ENCODE measurements around the gene CYFIP1.

Gene CYFIP1

GRCh38 chr15:22867886-22868285 is 112.3 kb downstream of the CYFIP1 start:
- Histone ChIP-seq H3K36me3 (ENCODE audit: control insufficient read depth in 2 of 2, insufficient read depth in 1 of 2, low read length in 2 of 2) (peaks cover 5 to 83% of the 10 kb centered on the region in 2 experiments; a peak in 2 of 3 replicates), H3K27ac (ENCODE audit: extremely low read depth, low read depth, low read length) (no peak overlapping the region), H3K4me1 (ENCODE audit: control insufficient read depth, insufficient read depth, low read length) (no peaks in the 10 kb centered on the region), H3K4me3 (ENCODE audit: low read depth, low read length) (no peak overlapping the region), H3K9me3 (ENCODE audit: control insufficient read depth, insufficient read depth, low read depth, low read length) (no peaks in the 10 kb centered on the region)
- TF ChIP-seq ZNF549 (tag by site-specific recombination; IDR thresholded peaks at IDR 0.05) = no peak
- TF ChIP-seq SETDB1 (IDR thresholded peaks at IDR 0.05; ENCODE audit: insufficient read length, low read length) = no peak
- TF ChIP-seq BCL11B (tag by site-specific recombination; IDR thresholded peaks at IDR 0.05; ENCODE audit: low read depth) = no peak
- TF ChIP-seq ZBTB1 (tag by site-specific recombination; IDR thresholded peaks at IDR 0.05) = no peak
- no peak for TF ChIP-seq ZEB2 (tag by site-specific recombination; IDR thresholded peaks at IDR 0.05)
- TF ChIP-seq ZNF654 (tag by site-specific recombination; IDR thresholded peaks at IDR 0.05; ENCODE audit: low read depth) = no peak
- POLR2A ChIA-PET = no interaction called here
- CTCF ChIA-PET = no interaction called here

- no peak overlapping the region for H3K27ac ChIP-seq (ENCODE audit: extremely low read depth, low read depth, low read length)
- H3K4me1 ChIP-seq (ENCODE audit: control insufficient read depth, insufficient read depth, low read length) = no peaks in the 10 kb centered on the region
- H3K4me3 ChIP-seq (ENCODE audit: low read depth, low read length) = no peak overlapping the region
- POLR2A ChIA-PET = no interaction called here
- CTCF ChIA-PET = no interaction called here
- H3K36me3 ChIP-seq (ENCODE audit: control insufficient read depth in 2 of 2, insufficient read depth in 1 of 2, low read length in 2 of 2) = peaks cover 9 to 81% of the 10 kb centered on the region in 2 experiments
- no peaks in the 10 kb centered on the region for H3K9me3 ChIP-seq (ENCODE audit: control insufficient read depth, insufficient read depth, low read depth, low read length)
- TF ChIP-seq ZNF18 (tag by site-specific recombination; IDR thresholded peaks at IDR 0.05) (no peak), ZNF280D (tag by site-specific recombination; IDR thresholded peaks at IDR 0.05) (no peak), ZBTB44 (tag by site-specific recombination; IDR thresholded peaks at IDR 0.05) (no peak), ZNF394 (tag by site-specific recombination; IDR thresholded peaks at IDR 0.05; ENCODE audit: borderline replicate concordance) (no peak), ZFP69B (tag by site-specific recombination; IDR thresholded peaks at IDR 0.05) (no peak), BCL11B (tag by site-specific recombination; IDR thresholded peaks at IDR 0.05; ENCODE audit: low read depth) (no peak), ZNF747 (tag by site-specific recombination; IDR thresholded peaks at IDR 0.05) (no peak), ZNF791 (tag by site-specific recombination; IDR thresholded peaks at IDR 0.05) (no peak), ZNF664 (tag by site-specific recombination; IDR thresholded peaks at IDR 0.05) (no peak), ZNF223 (tag by site-specific recombination; IDR thresholded peaks at IDR 0.05) (no peak), HOXD13 (CRISPR knock-in tag; IDR thresholded peaks at IDR 0.05; ENCODE audit: borderline replicate concordance) (no peak), ZNF510 (tag by site-specific recombination; IDR thresholded peaks at IDR 0.05; ENCODE audit: insufficient replicate concordance) (no peak), PATZ1 (tag by site-specific recombination; IDR thresholded peaks at IDR 0.05) (no peak)
These were observed 114.1 kb downstream of the CYFIP1 start for GRCh38 chr15:22866079-22866478.

Measured in HEK293 (cell line).